HCT116 (cell line): ENCODE data around the gene DOCK9. TPM values are rescaled to one million over a fixed set of nuclear protein-coding genes. Genes with fewer than 3 reads are reported as not detected.

Experiments used
- ATAC-seq: fragments of 200-7000 bp; cut with Tn5 transposase; 2 replicates; pipeline ENCODE4 v1.9.1; 2020; ENCODE audit warnings: mild to moderate bottlenecking, moderate library complexity
- BruUV-seq: library from RNA; stranded (reverse); fragments of 400-500 nt; replicated peaks from 2 replicates; lab custom pipeline; 2021; lab: Mats Ljungman, UMichigan
- CTCF ChIA-PET: fragments of 300-600 bp; sonication (Branson Sonifier 250); formaldehyde crosslinking; loops from one replicate; lab custom pipeline; 2021; ENCODE audit warnings: antibody characterized with exemption; lab: Charles Lee
- POLR2A ChIA-PET: fragments of 300-600, 350-600 bp; sonication (Branson Sonifier 250); formaldehyde crosslinking; loops from one replicate; lab custom pipeline; 2021; ENCODE audit warnings: antibody characterized with exemption; lab: Charles Lee
- RAD21 ChIA-PET, 2 experiments: fragments of 300-600 bp; sonication (Branson Sonifier 250); formaldehyde crosslinking; loops; one replicate each; lab custom pipeline; 2023; ENCODE audit warnings: low total read pairs in 2 of 2; ENCODE audit not compliant: uncharacterized antibody in 2 of 2, unreplicated experiment in 2 of 2, low non-redundant PET in 1 of 2; lab: Charles Lee
- DNase-seq: peaks from one replicate; pipeline ENCODE4 v3.0.0-alpha.2; 2010; ENCODE audit warnings: low read depth, low spot score
- H2AFZ ChIP-seq: fragments of 200-600 bp; shearing (Covaris generic), sonication (generic); 2 replicates; pipeline ENCODE4 v1.6.1; 2017; ENCODE audit warnings: low read depth, mixed run types, mixed read lengths, antibody characterized with exemption, low read length; ENCODE audit not compliant: poor library complexity, severe bottlenecking
- H3K27ac ChIP-seq: 2 replicates; pipeline ENCODE4 v1.5.1; 2012; ENCODE audit warnings: low read depth, low read length
- H3K27me3 ChIP-seq: fragments of 200-600 bp; sonication (generic); 2 replicates; pipeline ENCODE4 v1.6.1; 2016; ENCODE audit warnings: mixed run types, low read length, mixed read lengths; ENCODE audit not compliant: insufficient read depth
- H3K36me3 ChIP-seq, 2 experiments: fragments of 200-500 bp in 1 of 2; fragments of 200-600 bp in 1 of 2; sonication (Bioruptor generic) in 1 of 2; sonication (generic) in 1 of 2; 2 replicates each; pipeline versions ENCODE4 v1.5.1 to v1.6.1; 2014 to 2016; ENCODE audit warnings: low read length in 2 of 2, inconsistent platforms in 1 of 2, mixed read lengths in 1 of 2, mixed run types in 1 of 2; ENCODE audit not compliant: insufficient read depth in 2 of 2, control insufficient read depth in 1 of 2
- H3K4me1 ChIP-seq, 2 experiments: fragments of 200-600 bp in 1 of 2; sonication (generic) in 1 of 2; 2 replicates each; pipeline versions ENCODE4 v1.5.1 to v1.6.1; 2012 to 2017; ENCODE audit warnings: low read length in 2 of 2, inconsistent platforms in 1 of 2, mild to moderate bottlenecking in 1 of 2, mixed read lengths in 1 of 2, mixed run types in 1 of 2, moderate library complexity in 1 of 2; ENCODE audit not compliant: insufficient read depth in 2 of 2, control insufficient read depth in 1 of 2
- H3K4me2 ChIP-seq: fragments of 200-600 bp; sonication (generic); 2 replicates; pipeline ENCODE4 v1.6.1; 2017; ENCODE audit warnings: mixed run types, low read length, mixed read lengths
- H3K4me3 ChIP-seq, 2 experiments: fragments of 200-600 bp in 1 of 2; sonication (generic) in 1 of 2; replicated peaks in 1 of 2; 2 replicates each; pipeline ENCODE4 v1.5.1; 2011 to 2016; ENCODE audit warnings: low read length in 2 of 2, control low read depth in 1 of 2, low read depth in 1 of 2, mild to moderate bottlenecking in 1 of 2, mixed read lengths in 1 of 2, mixed run types in 1 of 2
- H3K79me2 ChIP-seq: fragments of 200-600 bp; sonication (generic); 2 replicates; pipeline ENCODE4 v1.6.1; 2017; ENCODE audit warnings: mild to moderate bottlenecking, mixed run types, low read length, moderate library complexity, mixed read lengths; ENCODE audit not compliant: insufficient read depth
- H3K9ac ChIP-seq: fragments of 200-600 bp; sonication (generic); 2 replicates; pipeline ENCODE4 v1.6.1; 2016; ENCODE audit warnings: low read length, mixed read lengths
- H3K9me2 ChIP-seq: fragments of 200-600 bp; sonication (generic), shearing (Covaris generic); 2 replicates; pipeline ENCODE4 v1.6.1; 2017; ENCODE audit warnings: mixed run types, mild to moderate bottlenecking, moderate library complexity; ENCODE audit not compliant: insufficient read depth
- H3K9me3 ChIP-seq, 2 experiments: fragments of 200-500 bp in 1 of 2; fragments of 200-600 bp in 1 of 2; sonication (Bioruptor generic) in 1 of 2; sonication (generic) in 1 of 2; 2 replicates each; pipeline ENCODE4 v1.6.1; 2014 to 2017; ENCODE audit warnings: low read length in 2 of 2, mixed read lengths in 2 of 2, inconsistent platforms in 1 of 2, low read depth in 1 of 2, mild to moderate bottlenecking in 1 of 2, mixed run types in 1 of 2, moderate library complexity in 1 of 2; ENCODE audit not compliant: control insufficient read depth in 1 of 2, insufficient read depth in 1 of 2
- H4K20me1 ChIP-seq: fragments of 200-600 bp; sonication (generic), shearing (Covaris generic); 2 replicates; pipeline ENCODE4 v1.6.1; 2017; ENCODE audit warnings: mixed run types, mild to moderate bottlenecking, moderate library complexity; ENCODE audit not compliant: insufficient read depth
- CEBPB ChIP-seq: IDR thresholded peaks from 2 replicates; pipeline ENCODE4 v1.6.1; 2012; ENCODE audit warnings: low read depth
- CTCF ChIP-seq, 3 experiments: fragments of 200-600 bp in 1 of 3; sonication (generic) in 1 of 3; IDR thresholded peaks in 2 of 3; conservative IDR thresholded peaks in 1 of 3; 2 replicates each; pipeline ENCODE4 v1.5.1; 2012 to 2017; ENCODE audit warnings: low read depth in 2 of 3, low read length in 2 of 3, antibody characterized with exemption in 1 of 3, borderline replicate concordance in 1 of 3, control low read depth in 1 of 3, mild to moderate bottlenecking in 1 of 3, mixed read lengths in 1 of 3, mixed run types in 1 of 3, moderate library complexity in 1 of 3; ENCODE audit not compliant: insufficient read depth in 1 of 3
- EGR1 ChIP-seq: IDR thresholded peaks from 2 replicates; pipeline ENCODE4 v1.6.1; 2012; ENCODE audit warnings: low read depth
- ELF1 ChIP-seq: IDR thresholded peaks from 2 replicates; pipeline ENCODE4 v1.6.1; 2012; ENCODE audit warnings: low read depth, borderline replicate concordance
- EZH2 ChIP-seq: fragments of 200-600 bp; sonication (generic); IDR thresholded peaks from 2 replicates; pipeline ENCODE4 v1.6.1; 2017; ENCODE audit warnings: antibody characterized with exemption, mixed run types
- EZH2phosphoT487 ChIP-seq: fragments of 200-600 bp; IDR thresholded peaks from 2 replicates; pipeline ENCODE4 v1.6.1; 2018; ENCODE audit warnings: antibody characterized with exemption, borderline replicate concordance
- FOSL1 ChIP-seq: IDR thresholded peaks from 2 replicates; pipeline ENCODE4 v1.6.1; 2012; ENCODE audit warnings: low read depth
- RAD21 ChIP-seq: IDR thresholded peaks from 2 replicates; pipeline ENCODE4 v1.6.1; 2012; ENCODE audit warnings: low read depth, mild to moderate bottlenecking
- REST ChIP-seq: IDR thresholded peaks from 2 replicates; pipeline ENCODE4 v1.6.1; 2012; ENCODE audit warnings: low read depth
- SIN3A ChIP-seq: IDR thresholded peaks from 2 replicates; pipeline ENCODE4 v1.6.1; 2012; ENCODE audit warnings: low read depth
- SP1 ChIP-seq: IDR thresholded peaks from 2 replicates; pipeline ENCODE4 v1.6.1; 2012; ENCODE audit warnings: low read depth
- SRF ChIP-seq: IDR thresholded peaks from 2 replicates; pipeline ENCODE4 v1.6.1; 2012; ENCODE audit warnings: low read depth
- TCF7L2 ChIP-seq: IDR thresholded peaks from 2 replicates; pipeline ENCODE4 v1.7.0; 2011; ENCODE audit warnings: borderline replicate concordance, inconsistent platforms; ENCODE audit not compliant: insufficient read depth, insufficient read length; ENCODE audit errors: extremely low read depth
- YY1 ChIP-seq: IDR thresholded peaks from 2 replicates; pipeline ENCODE4 v1.6.1; 2011; ENCODE audit warnings: low read length, low read depth, moderate library complexity, mild to moderate bottlenecking; ENCODE audit not compliant: insufficient replicate concordance; ENCODE audit errors: extremely low read depth
- ZFX ChIP-seq: fragments of 450-650 bp; IDR thresholded peaks from 2 replicates; pipeline ENCODE4 v1.6.1; 2017
- ZNF274 ChIP-seq: fragments of 200-500 bp; sonication (Bioruptor generic); IDR thresholded peaks from 2 replicates; pipeline ENCODE4 v1.6.1; 2014; ENCODE audit warnings: mild to moderate bottlenecking, low read depth, low read length, inconsistent platforms
- intact Hi-C: fragments of 100-400 bp; cut with micrococcal nuclease; formaldehyde crosslinking; loops from 2 replicates; pipeline ENCODE4 v1.10.0; 2022
- total RNA-seq: library from RNA; stranded (reverse); gene quantifications from one replicate; pipeline ENCODE4 v1.2.1, GENCODE V29; 2021; ENCODE audit not compliant: unreplicated experiment
- TF ChIP-seq, protein P1 (sequence below): IDR thresholded peaks from 2 replicates; pipeline ENCODE4 v1.6.1; 2012
- TF ChIP-seq, protein P2 (sequence below): IDR thresholded peaks from 2 replicates; pipeline ENCODE4 v1.6.1; 2011; ENCODE audit warnings: mild to moderate bottlenecking, low read length, moderate library complexity; ENCODE audit not compliant: insufficient replicate concordance; ENCODE audit errors: extremely low read depth
- TF ChIP-seq, protein P3 (sequence below): IDR thresholded peaks from 2 replicates; pipeline ENCODE4 v1.6.1; 2012

Gene DOCK9
- total RNA-seq, 1 experiment from 2014 or later = 58.8 TPM

DNA sequence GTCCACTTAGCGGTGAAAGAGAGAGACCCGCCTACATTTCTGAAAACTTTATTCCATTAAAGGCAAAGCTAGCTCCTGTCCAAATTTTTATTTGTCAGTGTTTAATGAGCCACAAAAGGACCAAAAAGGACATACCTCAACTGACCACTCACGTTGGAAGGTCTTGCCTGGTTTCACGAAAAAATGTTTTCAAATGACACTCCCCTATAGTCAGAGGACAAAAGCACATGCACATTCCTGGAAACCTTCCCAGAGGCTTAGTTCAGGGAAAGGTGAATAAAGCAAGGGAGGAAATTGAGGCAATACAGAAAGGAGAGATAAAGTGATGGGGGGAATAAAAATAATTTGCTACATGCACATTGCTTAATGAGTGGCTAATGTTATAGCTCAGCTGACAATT lies 55.6 kb downstream of the DOCK9 start:
- no TSS peak for BruUV-seq
- Histone ChIP-seq H4K20me1 (no peaks in the 10 kb centered on the region), H3K4me1 (peaks cover 0 to 3% of the 10 kb centered on the region in 2 experiments; a peak in 1 of 4 replicates), H3K4me2 (no peak overlapping the region), H3K36me3 (no peaks in the 10 kb centered on the region), H3K27me3 (no peaks in the 10 kb centered on the region), H3K27ac (no peak overlapping the region), H2AFZ (no peak overlapping the region), H3K4me3 (no peak overlapping the region), H3K9me3 (no peaks in the 10 kb centered on the region), H3K9ac (no peak overlapping the region), H3K9me2 (no peaks in the 10 kb centered on the region), H3K79me2 (no peaks in the 10 kb centered on the region)
- POLR2A ChIA-PET = no interaction called here
- intact Hi-C loops = no loop called here
- ATAC-seq (no peak), DNase-seq (no peak)
- TF ChIP-seq SP1 (no peak), RAD21 (no peak), EGR1 (no peak), YY1 (no peak), EZH2phosphoT487 (no peak), ZFX (no peak), CTCF (IDR thresholded peaks at IDR 0.05 in 2 of 3, conservative IDR thresholded peaks at IDR 0.05 in 1 of 3; ENCODE audit: borderline replicate concordance in 1 of 3, insufficient read depth in 1 of 3, low read depth in 2 of 3, low read length in 2 of 3) (no peak), EZH2 (no peak), CEBPB (no peak), ELF1 (no peak), SIN3A (no peak), FOSL1 (no peak), REST (no peak), SRF (no peak), ZNF274 (no peak), TCF7L2 (no peak)
- TF ChIP-seq, protein P1, sequence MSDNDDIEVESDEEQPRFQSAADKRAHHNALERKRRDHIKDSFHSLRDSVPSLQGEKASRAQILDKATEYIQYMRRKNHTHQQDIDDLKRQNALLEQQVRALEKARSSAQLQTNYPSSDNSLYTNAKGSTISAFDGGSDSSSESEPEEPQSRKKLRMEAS = no peak
- TF ChIP-seq, protein P2, sequence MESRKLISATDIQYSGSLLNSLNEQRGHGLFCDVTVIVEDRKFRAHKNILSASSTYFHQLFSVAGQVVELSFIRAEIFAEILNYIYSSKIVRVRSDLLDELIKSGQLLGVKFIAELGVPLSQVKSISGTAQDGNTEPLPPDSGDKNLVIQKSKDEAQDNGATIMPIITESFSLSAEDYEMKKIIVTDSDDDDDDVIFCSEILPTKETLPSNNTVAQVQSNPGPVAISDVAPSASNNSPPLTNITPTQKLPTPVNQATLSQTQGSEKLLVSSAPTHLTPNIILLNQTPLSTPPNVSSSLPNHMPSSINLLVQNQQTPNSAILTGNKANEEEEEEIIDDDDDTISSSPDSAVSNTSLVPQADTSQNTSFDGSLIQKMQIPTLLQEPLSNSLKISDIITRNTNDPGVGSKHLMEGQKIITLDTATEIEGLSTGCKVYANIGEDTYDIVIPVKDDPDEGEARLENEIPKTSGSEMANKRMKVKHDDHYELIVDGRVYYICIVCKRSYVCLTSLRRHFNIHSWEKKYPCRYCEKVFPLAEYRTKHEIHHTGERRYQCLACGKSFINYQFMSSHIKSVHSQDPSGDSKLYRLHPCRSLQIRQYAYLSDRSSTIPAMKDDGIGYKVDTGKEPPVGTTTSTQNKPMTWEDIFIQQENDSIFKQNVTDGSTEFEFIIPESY = no peak
- TF ChIP-seq, protein P3, sequence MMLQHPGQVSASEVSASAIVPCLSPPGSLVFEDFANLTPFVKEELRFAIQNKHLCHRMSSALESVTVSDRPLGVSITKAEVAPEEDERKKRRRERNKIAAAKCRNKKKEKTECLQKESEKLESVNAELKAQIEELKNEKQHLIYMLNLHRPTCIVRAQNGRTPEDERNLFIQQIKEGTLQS = no peak
- CTCF ChIA-PET = no interaction called here
- RAD21 ChIA-PET = no interaction called here
